AG04449 (cell line): ENCODE measurements around the gene MYADML2.

Experiments
- CTCF ChIA-PET: fragments of 350-600 bp; formaldehyde crosslinking; extraction: SDS; loops from one replicate; lab custom pipeline; 2021; ENCODE audit warnings: antibody characterized with exemption; lab: Yijun Ruan, JAX
- POLR2A ChIA-PET: fragments of 400-600, 350-600 bp; formaldehyde crosslinking; extraction: SDS; loops from one replicate; lab custom pipeline; 2020; ENCODE audit warnings: antibody characterized with exemption, inconsistent platforms; lab: Yijun Ruan, JAX
- DNase-seq: peaks from one replicate; pipeline ENCODE4 v3.0.0-alpha.2; 2010; ENCODE audit warnings: low read depth, low spot score
- H3K4me3 ChIP-seq: 2 replicates; pipeline ENCODE4 v1.5.1; 2011; ENCODE audit warnings: low read depth, mild to moderate bottlenecking, control low read depth, low read length
- TF ChIP-seq, protein P1 (sequence below): IDR thresholded peaks from one replicate; pipeline ENCODE4 v1.5.1; 2011; ENCODE audit warnings: mild to moderate bottlenecking, moderate library complexity, low read length, control low read depth, inconsistent platforms; ENCODE audit not compliant: insufficient read depth; ENCODE audit errors: missing control alignments

Gene MYADML2

DNA sequence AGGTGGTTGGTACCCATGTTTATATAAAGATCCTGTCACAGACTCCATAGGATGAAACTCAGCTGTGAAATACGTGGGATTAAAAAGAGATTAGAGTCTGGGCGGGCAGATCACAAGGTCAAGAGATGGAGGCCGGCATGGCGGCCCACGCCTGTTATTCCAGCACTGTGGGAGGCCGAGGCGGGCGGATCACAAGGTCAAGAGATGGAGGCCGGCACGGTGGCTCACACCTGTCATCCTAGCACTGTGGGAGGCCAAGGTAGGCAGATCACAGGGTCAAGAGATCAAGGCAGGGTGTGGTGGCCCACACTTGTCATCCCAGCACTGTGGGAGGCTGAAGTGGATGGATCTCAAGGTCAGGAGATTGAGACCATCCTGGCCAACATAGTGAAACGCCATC lies 51.6 kb downstream of the MYADML2 start:
- H3K4me3 ChIP-seq: no peak overlapping the region
- CTCF ChIA-PET: no interaction called here
- no peak for DNase-seq
- TF ChIP-seq, protein P1, sequence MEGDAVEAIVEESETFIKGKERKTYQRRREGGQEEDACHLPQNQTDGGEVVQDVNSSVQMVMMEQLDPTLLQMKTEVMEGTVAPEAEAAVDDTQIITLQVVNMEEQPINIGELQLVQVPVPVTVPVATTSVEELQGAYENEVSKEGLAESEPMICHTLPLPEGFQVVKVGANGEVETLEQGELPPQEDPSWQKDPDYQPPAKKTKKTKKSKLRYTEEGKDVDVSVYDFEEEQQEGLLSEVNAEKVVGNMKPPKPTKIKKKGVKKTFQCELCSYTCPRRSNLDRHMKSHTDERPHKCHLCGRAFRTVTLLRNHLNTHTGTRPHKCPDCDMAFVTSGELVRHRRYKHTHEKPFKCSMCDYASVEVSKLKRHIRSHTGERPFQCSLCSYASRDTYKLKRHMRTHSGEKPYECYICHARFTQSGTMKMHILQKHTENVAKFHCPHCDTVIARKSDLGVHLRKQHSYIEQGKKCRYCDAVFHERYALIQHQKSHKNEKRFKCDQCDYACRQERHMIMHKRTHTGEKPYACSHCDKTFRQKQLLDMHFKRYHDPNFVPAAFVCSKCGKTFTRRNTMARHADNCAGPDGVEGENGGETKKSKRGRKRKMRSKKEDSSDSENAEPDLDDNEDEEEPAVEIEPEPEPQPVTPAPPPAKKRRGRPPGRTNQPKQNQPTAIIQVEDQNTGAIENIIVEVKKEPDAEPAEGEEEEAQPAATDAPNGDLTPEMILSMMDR: no peak
- POLR2A ChIA-PET: no interaction called here

DNA sequence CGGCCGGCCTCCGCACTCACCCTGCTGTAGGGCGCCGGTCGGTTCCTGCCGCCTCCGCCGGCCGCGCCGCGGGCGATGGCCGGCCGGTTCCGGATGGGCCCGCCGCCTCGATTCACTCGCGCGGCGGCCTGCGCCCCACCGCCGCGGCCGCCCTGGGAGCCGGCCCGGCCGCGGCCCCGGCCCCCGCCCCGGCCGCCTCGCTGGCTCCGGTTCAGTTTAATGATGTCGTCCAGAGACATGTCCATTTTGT lies 55.8 kb downstream of the MYADML2 start:
- ChIA-PET POLR2A (no interaction called here), CTCF (no interaction called here)
- TF ChIP-seq, protein P1: no peak
- H3K4me3 ChIP-seq: peak overlapping the region; percentile 81
- DNase-seq: no peak

DNA sequence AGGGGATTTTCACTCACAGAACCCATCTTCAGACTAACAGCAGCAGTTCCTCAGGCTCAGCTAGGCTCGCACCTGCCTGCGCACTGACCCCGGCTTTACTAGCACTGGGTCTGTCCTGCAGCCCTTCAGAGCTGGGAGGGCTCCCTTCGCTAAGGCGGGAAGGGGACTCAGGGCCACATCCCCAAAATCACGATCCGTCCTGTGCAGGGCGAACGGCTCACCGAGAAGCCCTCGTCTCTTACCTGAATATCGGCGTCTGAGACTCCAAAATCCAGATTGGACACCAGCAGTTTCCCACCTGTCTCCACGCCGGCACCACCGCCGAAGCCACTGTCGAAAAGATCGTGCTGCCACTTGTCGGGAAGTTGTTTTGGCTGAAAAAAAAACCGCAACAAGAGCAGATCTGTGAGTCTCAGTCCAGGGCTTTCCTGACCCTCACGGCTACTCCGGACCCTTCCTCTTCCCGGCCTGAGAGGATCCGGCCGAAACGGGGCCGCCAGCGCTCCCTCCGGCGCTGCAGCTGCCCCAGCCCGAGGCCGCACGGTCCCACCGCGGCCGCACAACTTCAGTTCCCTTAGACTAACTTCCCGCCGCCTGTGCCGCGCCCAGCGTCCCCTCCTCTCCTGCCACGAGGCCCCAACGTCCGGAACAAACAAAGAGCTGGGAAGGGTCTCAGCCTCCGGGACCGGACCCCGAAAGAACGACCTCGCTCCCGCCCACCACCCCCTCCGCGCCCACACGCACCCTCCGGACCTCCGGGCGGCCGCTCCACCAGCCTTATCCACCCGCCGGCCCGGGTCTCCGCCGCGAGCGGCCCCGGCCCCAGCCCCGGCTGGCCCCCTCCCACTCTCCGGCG lies 56.4 kb downstream of the MYADML2 start:
- ChIA-PET CTCF (no interaction called here), POLR2A (no interaction called here)
- DNase-seq: no peak
- H3K4me3 ChIP-seq: peak overlapping the region; percentile 81
- TF ChIP-seq, protein P1: no peak
